RPMI8226 (cell line): ENCODE results near the gene TFF2.

Experiments
- DNase-seq: peaks from one replicate; pipeline ENCODE4 v3.0.0-alpha.2; 2015

TFF2 gene

DNA sequence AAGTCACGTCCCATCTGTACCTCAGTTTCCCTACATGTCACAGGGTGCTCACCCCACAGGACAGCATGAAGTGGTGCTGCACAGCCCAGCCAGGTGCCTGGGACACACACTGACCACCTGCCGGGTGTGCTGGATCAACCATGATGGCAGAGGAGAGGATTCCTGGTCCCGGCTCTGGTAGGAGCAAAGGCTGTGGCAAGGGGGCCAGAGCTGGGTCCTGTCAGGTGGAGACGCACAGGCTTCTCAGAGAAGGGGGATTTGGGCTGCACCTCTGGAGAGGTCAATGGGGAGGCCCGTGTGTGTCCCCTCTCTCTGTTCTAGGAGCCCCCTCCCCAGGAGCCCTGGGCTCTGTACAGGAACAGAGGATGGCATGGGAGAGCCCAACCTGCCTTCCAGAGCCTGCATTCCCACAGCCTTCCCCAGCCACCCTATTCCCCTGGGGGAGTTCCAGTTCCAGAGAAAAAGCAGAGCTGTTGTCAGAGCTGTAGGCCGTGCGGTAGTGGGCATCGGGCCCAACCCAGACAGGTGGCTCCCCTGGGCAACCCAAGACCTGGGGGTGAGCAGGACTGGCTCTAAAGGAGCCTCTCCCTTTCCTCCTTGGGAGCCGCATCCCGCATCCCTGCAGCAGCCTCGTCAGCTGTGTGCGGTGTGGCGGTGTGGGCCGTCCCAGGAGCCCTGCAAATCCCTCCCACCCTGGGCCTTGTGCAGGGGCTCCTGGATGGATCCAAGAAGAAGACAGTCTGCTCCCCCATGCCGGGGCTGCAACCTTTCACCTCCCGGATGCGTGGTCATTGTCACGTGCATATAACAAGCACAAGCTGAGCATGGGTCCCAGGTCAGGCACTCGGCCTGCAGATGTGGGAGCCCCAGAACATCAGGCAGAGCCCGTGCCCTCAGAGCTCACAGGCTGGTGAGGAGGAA, 32.7 kb downstream of the TFF2 start:
- no peak for DNase-seq

DNA sequence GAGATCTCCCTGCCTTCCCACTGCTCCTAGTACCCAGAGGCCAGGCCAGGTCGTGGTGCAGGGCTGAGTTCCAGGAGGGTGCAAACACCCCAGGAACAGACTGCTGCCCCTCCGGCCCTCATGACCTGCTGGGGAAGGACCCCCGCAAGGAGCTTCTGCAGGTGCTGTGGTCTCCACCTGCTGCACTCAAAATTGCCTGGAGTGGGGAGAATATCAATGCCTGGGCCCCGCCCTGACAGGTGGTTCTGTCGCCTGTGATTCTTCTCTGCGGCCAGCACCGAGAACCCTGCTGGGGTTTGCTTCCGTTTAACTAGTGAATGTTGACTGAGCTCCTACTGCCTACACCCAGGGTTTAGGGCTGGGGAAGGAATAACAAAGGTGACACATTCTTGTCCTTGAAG, 33.5 kb downstream of the TFF2 start:
- DNase-seq = no peak

DNA sequence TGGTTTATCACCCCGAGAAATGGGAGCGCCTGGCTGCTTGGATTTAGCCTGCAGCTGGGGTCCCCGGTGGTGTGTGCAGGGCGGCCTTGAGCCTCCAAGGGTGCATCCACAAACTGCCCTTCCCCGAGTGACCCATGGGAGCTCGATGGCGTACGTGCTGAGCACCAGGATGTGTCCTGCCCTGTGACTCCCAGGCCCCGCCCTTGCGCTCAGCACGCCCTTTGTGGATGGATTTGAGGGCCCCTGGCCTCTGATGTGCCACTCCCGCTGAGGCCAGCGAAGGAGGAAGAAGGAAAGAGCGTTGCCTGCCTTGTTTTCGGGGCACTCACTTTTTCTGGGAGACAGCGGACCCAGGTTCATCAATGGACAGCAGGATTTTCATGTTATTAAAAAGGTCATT, 33.9 kb downstream of the TFF2 start:
- DNase-seq = no peak

DNA sequence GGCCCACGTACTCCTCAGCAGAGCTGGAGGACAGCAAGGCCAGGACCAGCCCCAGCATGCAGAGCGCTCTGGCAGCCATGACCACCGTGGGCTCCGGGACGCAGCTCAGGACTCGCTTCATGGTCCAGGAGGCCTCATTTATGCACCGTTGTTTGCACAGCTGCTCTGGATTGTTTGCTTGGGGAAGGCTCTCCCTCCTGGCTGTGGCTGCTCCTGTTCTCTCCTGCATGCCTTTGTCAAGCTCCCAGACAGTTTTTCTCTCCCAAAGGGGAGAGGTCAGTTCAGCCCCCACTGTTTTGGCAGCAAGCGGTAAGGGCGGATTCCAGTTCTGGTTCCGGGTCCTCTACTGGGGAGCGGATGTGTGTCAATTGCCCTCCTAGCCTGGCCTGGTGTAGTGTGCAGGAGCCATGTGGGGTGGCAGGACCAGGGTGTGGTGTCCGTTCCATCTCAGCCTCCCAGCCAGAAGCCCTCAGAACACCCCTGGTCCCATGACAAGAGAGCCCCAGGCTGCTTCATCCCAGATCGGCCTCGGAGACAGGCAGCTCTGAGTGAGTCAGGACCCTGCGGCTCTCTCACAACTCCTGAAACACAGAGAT, 35.4 kb downstream of the TFF2 start, which contains the start of gene TFF3:
Gene TFF3 (minus strand): TSS at position 114 of the 596 bp plus-strand sequence. CDS start 35 bp downstream, at position 79.
- no peak for DNase-seq

DNA sequence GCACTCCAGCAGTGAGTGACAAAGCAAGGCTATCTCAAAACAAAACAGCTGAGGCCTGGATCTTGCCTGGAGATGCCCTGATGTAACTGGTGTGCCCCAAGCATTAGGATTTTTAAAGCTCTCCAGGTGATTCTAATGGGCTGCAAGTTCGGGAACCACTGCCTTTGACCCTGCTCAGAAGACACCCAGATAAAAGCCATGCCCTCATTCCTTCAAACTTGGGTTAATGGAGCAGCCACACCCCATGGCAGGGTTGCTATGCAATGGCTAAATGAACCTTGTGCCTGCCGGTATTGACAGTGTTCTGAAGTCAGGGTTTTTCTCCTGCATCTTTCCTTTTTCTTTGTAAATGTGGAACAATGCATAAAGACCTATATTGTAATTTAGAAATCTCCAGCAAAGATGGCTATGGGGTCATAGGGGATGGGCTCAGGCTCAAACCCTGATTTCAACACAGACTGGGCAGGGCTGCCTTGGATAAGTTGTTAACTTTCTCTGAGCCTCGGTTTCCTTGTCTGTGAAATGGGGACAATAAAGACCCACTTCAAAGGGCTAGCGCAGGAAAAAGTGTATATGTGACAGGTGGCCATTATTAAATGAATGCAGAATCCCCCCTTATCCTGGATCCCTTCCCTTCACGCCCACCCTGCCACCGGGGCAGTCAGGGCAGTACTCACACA, 36.0 kb downstream of the TFF2 start:
- no peak for DNase-seq

DNA sequence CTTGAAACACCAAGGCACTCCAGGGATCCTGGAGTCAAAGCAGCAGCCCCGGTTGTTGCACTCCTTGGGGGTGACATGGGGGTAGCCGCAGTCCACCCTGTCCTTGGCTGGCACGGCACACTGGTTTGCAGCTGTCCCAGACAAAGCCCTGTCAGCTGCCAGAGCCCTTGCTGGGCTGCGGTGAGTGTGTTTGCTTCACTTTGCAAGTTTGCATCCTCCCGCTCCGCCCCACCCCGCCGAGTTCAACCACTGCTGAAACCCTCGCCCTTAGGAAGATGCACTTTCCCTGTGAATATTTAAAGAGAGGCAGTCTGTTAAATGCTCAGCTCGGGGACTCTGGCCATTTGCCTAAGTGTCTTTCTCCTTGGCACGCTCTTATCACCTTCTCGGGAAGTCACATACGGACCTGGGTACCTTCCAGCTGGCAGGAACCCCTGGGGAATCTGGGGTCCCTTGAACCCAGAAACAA, 37.3 kb downstream of the TFF2 start:
- peak; percentile 77 for DNase-seq

DNA sequence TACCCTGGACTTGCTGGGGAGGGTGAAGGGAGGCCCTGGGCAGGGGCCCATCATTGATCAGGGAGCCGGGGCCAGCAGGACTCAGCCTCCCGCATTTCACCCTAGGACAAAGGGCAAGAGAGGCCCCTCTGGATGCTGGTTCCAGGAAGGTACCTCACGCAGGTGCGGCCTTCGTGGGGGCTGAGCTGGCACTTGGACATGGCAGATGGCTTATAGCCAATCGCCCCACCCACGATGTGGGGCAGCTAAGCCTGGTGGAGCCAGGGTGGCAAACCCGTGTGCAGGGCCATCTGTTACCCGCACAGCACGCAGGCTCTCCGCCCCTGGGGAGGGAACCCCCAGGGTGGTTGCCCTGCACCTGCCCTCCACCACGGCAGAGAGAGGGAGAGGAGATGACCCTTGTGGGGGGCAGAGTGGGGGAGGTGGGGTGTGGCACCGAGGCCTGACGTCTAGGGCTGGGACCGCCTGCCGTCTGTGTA, 38.1 kb downstream of the TFF2 start:
- no peak for DNase-seq

DNA sequence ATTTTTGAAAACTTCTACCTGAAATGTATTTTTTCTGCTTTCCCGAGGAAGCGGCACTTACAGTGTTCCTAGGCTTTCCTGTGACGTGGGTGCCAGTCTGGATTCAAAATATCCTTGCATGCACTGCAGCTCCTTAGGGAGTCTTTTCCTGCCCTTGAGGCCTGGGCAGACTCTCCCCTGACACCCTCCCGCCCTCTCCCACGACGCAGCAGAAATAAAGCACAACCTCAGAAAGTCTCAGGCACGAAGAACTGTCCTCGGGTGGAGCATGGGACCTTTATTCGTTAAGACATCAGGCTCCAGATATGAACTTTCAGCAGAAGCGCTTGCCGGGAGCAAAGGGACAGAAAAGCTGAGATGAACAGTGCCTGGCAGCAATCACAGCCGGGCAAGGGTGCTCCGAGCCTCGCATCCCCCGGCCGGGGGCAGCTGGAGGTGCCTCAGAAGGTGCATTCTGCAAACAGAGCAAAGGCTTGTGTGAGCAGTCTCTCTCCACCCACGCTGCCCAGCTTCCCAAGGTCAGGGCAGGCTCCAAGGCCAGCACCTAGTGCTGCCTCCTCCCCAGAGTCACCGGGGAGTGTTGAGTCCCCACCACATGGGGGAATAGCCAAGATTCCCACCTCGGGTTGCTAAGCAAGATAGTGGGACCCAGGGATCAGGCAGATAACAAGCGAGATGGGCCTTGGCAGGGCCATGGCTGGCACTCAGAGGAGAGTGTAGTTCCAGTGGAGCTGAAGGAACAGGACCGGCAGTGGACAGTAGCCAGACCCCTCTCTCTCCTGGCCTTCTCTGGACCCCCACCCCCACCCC, 38.8 kb downstream of the TFF2 start:
- DNase-seq = no peak

DNA sequence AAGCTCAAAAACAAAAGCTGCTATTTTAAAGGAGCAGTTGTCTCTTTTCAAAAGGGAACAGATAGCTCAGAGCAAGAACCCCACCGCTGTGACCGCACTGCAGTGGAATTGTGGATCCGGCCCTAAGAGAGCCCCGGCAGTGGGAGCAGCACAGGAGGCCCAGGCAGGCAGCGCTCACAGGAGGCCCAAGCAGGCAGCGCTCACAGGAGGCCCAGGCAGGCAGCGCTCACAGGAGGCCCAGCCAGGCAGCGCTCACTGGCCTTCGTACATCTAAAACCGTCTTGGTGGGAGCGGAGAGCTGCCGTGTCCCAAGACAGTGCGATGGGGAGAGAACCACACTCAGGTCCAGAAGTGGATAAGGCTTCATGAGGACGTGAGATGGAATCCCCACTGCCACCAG, 39.6 kb downstream of the TFF2 start:
- DNase-seq = no peak

DNA sequence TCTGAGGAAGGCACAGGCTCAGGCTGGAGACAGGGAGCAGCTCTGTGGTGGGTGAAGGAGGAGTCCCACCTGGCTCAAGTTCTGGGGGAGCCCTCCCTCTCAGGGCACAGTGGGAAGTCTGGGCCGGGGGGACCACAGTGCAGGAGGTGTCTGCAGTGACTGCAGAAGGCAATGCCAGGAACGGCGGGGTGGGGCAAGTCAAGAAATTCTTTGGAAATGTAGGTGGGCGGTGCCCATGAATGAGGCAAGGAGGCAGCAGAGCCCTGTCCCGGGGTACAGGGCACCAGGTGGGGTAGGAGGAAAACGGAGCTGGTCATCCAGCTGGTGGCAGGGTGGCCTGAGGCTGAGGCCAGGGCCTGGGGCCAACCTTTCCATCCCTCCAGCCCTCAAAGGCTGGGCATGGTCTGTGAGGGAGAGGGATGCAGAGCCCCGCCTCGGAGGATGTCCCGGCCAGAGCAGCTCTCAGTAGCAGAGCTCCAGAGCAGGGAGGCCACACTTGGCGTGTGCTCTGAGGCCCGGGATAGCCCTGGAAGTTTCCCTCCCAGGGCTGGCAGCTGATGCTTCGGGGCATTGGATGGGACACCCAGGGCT, 40.3 kb downstream of the TFF2 start:
- no peak for DNase-seq

DNA sequence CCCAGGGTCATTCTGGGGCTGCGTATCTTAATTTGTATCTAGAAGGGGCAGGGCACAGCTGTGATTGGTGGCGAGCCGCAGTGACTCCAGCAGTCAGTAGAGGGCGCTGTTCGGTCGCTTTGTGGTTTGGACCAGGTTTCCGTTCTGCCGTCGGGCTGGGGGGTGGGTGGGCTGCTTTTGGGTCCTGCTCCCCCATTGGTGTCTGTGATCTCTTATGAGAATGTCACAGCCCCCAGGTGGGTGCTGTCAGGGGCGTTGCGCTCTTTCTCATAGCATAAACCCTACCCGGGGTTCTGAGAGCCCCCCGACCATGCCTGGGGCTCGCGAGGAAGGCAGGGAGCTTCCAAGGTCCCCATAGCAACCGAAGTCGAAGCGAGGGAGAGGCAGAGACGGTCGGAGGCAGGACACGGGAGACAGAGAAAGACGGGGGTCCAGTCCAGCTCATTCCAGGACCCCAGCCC, 41.0 kb downstream of the TFF2 start:
- peak; percentile 63 for DNase-seq

DNA sequence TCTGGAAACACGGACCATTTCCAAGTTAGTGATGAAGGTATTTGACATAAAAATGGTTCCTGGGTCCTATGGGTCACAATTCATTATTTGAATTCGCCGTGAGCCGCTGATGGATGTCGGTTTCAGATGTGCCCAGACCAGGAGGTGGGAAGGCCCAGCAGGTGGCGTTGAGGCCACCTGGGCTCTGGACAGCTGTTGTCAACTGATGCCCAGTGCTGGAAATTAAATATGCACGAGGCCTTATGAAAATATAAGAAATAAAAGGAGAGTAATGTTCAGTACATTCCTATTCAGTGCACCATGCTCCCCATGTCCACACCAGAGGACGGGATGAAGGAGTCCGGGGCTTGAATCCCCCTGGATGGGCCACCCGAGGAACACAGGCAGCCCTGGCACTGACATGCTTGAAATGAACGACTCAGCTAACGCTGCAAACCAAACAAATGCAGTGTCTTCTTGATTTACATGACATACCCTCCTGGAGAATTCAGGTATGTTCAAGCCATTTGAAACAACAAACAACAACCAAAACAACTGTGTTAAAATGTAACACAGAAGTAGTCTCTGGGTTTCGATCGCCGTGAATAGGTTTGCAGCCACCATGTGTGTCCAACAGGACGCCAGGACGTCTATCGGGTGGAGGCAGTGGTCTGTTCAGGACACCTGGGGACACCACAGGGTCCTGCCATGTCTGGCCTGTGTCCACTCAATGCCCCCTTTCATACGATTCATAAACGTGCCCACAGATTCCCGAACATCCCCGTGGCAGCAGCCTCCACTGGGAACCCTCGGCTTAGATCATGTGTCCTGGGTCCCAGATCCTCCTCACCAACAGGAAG, 41.7 kb downstream of the TFF2 start:
- peak; percentile 42 for DNase-seq

DNA sequence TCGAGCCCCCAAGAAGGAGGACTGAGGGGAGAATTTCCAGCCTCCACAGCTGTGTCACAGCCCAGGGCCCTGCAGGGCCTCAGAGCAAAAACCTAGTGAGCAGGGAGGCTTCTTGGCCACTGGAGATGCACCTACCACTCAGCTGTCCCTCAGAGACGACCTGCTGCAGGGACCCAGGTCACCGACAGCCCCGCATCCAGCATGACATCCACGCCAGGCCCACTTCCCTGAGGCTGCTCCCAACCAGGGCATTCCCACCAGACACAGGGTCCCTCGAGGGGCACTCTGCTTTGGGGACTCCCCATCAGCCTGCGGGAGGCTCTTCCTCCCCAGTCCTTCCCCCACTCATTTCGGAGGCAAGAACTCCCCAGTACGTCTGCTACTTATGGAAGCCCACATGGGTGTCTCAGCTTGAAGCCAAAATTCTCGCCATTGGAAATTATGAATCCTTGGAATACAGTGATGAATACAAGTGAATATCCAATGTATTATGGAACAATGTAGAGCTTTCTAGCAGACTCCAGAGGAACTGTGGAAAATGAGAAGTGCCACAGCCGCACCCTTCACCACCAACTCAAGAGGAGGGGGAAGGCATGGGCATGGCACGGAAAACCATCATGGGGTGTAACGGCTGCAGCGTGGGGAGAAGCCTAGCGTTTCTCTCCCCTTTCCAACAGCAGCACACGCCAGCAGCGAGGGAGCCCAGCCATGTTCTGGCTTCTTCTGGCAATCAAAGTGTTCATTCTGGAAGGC, 42.5 kb downstream of the TFF2 start:
- DNase-seq = no peak

DNA sequence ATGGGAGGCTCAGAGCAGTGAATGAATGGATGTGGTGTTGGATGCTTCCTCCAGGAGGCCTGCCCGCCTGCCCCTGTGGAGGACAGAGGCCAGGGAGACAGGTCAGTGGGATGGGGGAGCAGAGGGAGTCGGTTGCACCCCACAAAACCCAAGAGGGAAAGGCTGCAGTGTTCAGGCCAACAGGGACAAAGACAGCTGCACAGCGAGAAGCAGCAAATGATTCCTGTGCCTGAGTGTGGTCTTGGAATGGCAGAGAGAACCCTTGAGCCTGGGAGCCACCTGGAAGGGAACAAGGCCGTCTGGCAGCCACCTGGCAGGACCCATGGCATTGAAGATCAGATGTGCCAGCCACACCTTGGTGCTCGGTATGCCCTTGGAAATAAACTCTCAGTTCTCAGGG, 43.7 kb downstream of the TFF2 start:
- DNase-seq = no peak

DNA sequence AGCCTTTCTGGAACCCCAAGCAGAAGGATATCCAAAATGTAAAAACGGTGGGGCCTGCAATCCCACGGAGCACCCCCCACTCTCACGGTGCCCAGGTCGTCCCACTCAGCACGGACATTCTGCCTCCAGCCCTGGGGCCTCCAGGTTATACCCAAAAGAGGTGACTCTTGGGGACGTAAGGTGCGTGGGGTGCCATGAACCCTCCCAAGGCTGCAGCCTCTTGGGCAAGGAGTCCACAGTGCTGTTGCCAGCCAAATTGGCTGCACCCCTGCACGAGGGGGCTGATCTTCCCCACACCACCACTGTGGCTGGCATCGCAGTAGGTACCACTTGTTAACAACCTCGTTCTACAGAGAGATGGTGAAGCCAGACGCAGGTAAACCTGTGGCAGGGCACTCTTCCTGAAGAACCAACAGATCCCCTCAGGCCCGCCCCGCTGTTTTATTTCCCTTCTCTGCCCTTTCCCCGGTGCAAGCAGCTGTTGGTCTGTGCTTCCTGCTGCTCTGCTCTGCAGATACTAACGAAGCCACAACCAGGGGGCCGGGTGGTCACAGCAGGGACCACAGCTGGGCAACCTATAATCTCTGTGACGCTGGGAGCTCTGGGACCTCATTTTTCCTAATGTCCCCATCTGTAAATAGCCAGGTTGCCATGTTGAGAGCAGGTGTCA, 44.3 kb downstream of the TFF2 start:
- DNase-seq = no peak

DNA sequence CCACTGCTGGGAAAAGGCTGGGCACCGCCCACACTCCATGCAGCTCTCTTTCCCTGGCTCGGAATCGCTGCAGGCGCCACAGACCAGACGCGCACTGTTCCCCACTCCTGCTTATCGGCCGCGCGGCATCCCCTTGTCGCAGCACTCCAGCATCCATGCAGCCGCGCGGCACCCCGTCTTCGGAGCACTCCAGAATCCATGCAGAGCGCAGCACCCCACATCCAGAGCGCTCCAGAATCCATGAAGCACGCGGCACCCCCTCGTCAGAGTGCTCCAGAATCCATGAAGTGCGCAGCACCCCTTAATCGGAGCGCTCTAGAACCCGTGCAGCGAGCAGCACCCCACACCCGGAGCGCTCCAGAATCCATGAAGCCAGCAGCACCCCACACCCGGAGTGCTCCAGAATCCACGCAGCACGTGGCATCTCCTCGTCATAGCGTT, 45.1 kb downstream of the TFF2 start:
- no peak for DNase-seq

DNA sequence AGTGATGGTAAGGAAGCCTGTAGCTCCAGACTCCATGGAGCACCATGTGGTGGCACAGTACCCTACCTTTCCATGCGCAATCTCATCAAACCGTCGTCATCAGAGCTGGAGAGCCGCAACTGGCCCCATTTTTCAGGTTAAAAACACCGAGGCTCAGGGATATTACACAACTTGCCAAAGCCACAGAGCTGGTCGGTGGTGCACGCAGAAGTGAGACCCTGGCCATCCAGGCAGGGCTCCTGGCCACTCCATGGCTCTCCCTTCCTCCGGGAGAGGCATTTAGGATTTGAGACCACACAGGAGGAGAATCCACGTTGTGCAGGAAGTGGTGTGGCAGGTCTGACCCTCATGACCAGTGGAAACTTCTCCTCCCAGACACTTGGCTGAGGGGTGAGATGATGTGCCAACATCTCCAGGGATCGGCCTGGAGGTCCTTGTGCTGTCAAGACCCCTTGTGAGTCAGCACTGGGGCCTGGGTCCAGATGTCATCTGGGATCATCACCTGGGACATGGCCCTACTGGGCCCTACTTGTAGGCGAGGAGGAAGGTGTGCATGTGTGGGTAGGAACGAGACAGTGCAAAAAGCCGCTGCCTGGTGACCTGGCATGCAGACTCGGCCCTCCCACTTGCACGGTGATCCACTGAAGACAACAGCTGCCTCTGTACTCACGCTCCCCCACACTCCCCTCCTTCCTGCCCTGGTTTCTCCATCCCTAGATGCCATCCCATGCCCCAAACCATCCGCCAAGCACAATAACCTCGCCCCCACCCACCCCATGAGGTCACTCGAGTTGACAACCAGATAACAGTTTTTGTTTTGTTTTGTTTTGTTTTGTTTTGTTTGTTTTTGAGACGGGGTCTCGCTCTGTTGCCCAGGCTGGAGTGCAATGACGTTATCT, 46.0 kb downstream of the TFF2 start:
- DNase-seq = no peak

DNA sequence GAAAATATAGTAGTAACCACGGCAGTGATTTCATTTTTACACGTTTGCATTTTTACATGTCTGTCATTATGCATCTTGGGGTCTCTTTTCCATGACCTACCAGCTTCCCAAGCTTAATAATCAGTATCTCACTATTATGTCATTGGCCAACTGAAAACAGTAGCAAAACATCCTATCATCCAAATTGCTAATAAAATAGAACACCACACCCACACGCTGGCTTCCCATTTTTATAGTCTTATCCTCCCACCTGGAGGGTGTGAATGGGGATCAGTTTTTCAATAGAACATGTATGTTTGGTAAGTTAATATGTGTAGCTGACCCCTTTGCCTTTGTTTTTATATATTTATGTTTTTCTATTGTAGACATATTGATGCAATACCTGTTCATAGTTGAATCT, 47.4 kb downstream of the TFF2 start:
- no peak for DNase-seq

DNA sequence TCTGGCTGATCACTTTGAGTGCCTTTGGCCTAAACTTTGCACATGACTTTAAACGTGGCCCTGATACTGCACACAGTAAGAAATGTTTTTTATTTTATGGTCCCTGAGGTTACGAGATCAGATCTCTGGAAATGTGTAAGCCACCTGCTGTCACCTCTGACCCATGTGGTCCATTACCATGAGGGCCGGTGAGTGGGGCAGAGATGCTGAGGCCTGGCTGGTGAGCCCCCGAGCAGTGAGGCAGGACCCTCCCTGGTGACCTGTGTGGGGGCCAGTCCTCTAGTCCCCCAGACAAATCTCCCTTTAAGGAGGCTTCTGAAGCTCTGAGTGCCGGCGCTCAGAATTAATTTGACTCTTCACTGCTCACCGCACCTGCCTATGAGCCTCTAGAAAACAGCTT, 48.0 kb downstream of the TFF2 start:
- DNase-seq = no peak
